Upper lobe of left lung (tissue), 6 donors: ENCODE data around the gene IMP3. TPM values are rescaled to one million over a fixed set of nuclear protein-coding genes. Genes with fewer than 3 reads are reported as not detected.
A peak's percentile ranks its signal among the peaks of the same experiment; 100 is the strongest.
"Not testable (repeated sequence)": the region's sequence is repeated elsewhere in the genome, so short reads cannot be mapped to it uniquely, and the experiment has no call there.

Source experiments
- ATAC-seq, 2 donors: fragments of 200-7000 bp; cut with Tn5 transposase; one replicate each; pipeline ENCODE4 v1.9.1; 2022; ENCODE audit warnings: mild to moderate bottlenecking in 2 of 2, moderate library complexity in 2 of 2; ENCODE audit not compliant: low FRiP score in 2 of 2
- DNase-seq, 2 donors: peaks; one replicate each; pipeline ENCODE4 v3.0.0-alpha.2; 2019 to 2020
- H3K27ac ChIP-seq, 4 donors: fragments of 200-600 bp; sonication (generic); one replicate each; pipeline ENCODE4 v1.5.1; 2016 to 2019
- H3K27me3 ChIP-seq, 4 donors: fragments of 200-600 bp; sonication (generic); one replicate each; pipeline ENCODE4 v1.5.1; 2017 to 2019
- H3K36me3 ChIP-seq, 4 donors: fragments of 200-600 bp; sonication (generic); one replicate each; pipeline ENCODE4 v1.5.1; 2016 to 2019
- H3K4me1 ChIP-seq, 4 donors: fragments of 200-600 bp; sonication (generic); one replicate each; pipeline ENCODE4 v1.5.1; 2018 to 2019
- H3K4me3 ChIP-seq, 4 donors: fragments of 200-600 bp; sonication (generic); one replicate each; pipeline ENCODE4 v1.5.1; 2017 to 2019; ENCODE audit warnings: mild to moderate bottlenecking in 2 of 4, moderate library complexity in 1 of 4
- H3K9me3 ChIP-seq, 4 donors: fragments of 200-600 bp; sonication (generic); one replicate each; pipeline ENCODE4 v1.5.1; 2018 to 2019
- EP300 ChIP-seq, 4 donors: sonication (generic); formaldehyde crosslinking; IDR thresholded peaks; one replicate each; pipeline ENCODE4 v1.5.1; 2017; ENCODE audit warnings: antibody characterized with exemption in 4 of 4, control low read depth in 2 of 4
- POLR2A ChIP-seq, 4 donors: fragments of 450-650 bp; IDR thresholded peaks; one replicate each; pipeline ENCODE4 v1.5.1; 2016 to 2017; ENCODE audit warnings: antibody characterized with exemption in 4 of 4, mild to moderate bottlenecking in 2 of 4
- POLR2AphosphoS5 ChIP-seq, 2 donors: sonication (generic); formaldehyde crosslinking; IDR thresholded peaks; one replicate each; pipeline ENCODE4 v1.5.1; 2017; ENCODE audit warnings: antibody characterized with exemption in 2 of 2
- WGBS, 2 donors: methylation state at CpG; one replicate each; pipeline ENCODE4 v1.1.5; 2017 to 2018; 5-methylcytosine and 5-hydroxymethylcytosine counted together
- total RNA-seq, 6 donors: library from RNA; depleted of rRNA in 4 of 6; stranded (reverse); fragments of >200 nt in 4 of 6; gene quantifications; one replicate each; pipeline versions ENCODE4 v1.1.0 to v1.2.1, GENCODE V29; 2016 to 2021
- TF ChIP-seq, protein P1 (sequence below), 6 experiments: fragments of 450-650 bp in 4 of 6; fragments of 200-600 bp in 2 of 6; sonication (generic) in 2 of 6; IDR thresholded peaks; one replicate each; pipeline ENCODE4 v1.5.1; 2016 to 2019; ENCODE audit warnings: antibody characterized with exemption in 6 of 6
- donor health status: DM: no; HTN: no; CAD: no; lungs with moderate emphysema.
- donor health status: DM: no; HTN: yes; CAD: no; lungs with severe emphysema.

The IMP3 gene
- total RNA-seq, 6 donors from 2014 or later, result 64.3 to 183 (median 70.2) TPM

DNA sequence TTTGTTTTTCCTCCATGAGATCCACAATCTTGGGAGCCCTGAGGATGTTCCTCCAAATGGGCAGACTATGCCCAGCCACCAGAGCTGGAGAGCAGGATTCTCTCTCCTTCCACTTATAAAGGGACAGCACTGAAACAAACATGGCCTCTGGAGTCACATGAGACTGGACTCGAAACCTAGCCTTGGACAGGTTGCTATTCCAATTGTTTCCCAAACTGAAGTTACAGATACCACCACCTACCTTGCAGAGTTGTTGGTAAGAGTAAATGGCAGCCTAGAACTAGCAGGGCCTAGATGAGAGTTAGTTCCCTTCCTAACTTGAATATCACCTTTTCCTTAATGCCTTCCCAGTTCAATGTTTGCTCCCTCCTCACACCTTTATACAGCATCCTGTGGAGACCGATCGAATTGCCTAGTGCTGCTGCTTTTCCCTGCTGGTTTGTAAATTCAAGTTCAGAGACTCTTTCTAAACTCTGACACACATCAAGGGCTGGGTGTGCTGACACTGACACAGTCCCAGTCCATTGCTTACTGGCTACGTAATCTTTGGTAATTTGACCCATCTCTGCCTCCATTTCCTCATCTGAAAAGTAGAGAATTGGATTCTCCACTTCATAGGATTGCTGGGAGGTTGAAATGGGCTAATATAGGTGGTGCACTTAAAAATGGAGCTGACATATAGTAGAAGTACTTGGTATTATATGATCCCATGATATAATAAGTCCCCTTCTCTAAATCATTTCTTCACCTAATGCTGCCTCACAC, 2.6 kb downstream of the IMP3 start:
- WGBS, 2 donors, result 69 to 77% methylated on average over 4 of the region's 4 CpGs
- Histone ChIP-seq H3K36me3 (peaks cover 0 to 3% (median 0%) of the 10 kb centered on the region in 4 donors), H3K4me3 (peak overlapping the region in 1 of 4 donors; percentile 97), H3K27me3 (no peaks in the 10 kb centered on the region), H3K27ac (peak overlapping the region in 3 of 4 donors; percentile 92 to 94 (median 93)), H3K4me1 (peaks cover 30 to 42% (median 37%) of the 10 kb centered on the region in 4 donors), H3K9me3 (no peaks in the 10 kb centered on the region)
- DNase-seq, result no peak
- TF ChIP-seq POLR2A (IDR thresholded peaks at IDR 0.05) (no peak), POLR2AphosphoS5 (IDR thresholded peaks at IDR 0.05) (no peak)
- ATAC-seq, result no peak

DNA sequence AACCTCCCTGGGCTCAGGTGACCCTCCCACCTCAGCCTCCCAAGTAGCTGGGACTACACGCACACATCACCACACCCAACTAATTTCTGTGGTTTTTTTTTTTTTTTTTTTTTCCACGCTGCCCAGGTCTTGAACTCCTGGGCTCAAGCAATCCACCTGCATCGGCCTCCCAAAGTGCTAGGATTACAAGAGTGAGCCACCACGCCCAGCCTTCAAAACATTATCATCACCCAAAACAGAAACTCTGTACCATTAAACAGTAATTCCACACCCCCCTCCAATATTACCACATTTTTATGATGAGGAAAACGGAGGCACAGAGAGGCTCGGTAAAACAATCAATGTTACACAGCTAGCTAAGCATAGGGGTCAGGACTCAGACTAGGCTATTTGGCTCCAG, 4.0 kb downstream of the IMP3 start:
- ATAC-seq, result no peak
- WGBS, 2 donors, result 91 to 94% methylated on average over 6 of the region's 6 CpGs
- H3K4me3 ChIP-seq, result no peak overlapping the region
- peaks cover 0 to 3% (median 0%) of the 10 kb centered on the region in 4 donors for H3K36me3 ChIP-seq
- H3K27me3 ChIP-seq, result no peaks in the 10 kb centered on the region
- peaks cover 28 to 36% (median 35%) of the 10 kb centered on the region in 4 donors for H3K4me1 ChIP-seq
- TF ChIP-seq EP300 (IDR thresholded peaks at IDR 0.05), result no peak
- TF ChIP-seq, protein P1, sequence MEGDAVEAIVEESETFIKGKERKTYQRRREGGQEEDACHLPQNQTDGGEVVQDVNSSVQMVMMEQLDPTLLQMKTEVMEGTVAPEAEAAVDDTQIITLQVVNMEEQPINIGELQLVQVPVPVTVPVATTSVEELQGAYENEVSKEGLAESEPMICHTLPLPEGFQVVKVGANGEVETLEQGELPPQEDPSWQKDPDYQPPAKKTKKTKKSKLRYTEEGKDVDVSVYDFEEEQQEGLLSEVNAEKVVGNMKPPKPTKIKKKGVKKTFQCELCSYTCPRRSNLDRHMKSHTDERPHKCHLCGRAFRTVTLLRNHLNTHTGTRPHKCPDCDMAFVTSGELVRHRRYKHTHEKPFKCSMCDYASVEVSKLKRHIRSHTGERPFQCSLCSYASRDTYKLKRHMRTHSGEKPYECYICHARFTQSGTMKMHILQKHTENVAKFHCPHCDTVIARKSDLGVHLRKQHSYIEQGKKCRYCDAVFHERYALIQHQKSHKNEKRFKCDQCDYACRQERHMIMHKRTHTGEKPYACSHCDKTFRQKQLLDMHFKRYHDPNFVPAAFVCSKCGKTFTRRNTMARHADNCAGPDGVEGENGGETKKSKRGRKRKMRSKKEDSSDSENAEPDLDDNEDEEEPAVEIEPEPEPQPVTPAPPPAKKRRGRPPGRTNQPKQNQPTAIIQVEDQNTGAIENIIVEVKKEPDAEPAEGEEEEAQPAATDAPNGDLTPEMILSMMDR (IDR thresholded peaks at IDR 0.05), result no peak
- H3K9me3 ChIP-seq, result no peaks in the 10 kb centered on the region
- DNase-seq, result no peak
- H3K27ac ChIP-seq, result peak overlapping the region in 1 of 4 donors; percentile 93

DNA sequence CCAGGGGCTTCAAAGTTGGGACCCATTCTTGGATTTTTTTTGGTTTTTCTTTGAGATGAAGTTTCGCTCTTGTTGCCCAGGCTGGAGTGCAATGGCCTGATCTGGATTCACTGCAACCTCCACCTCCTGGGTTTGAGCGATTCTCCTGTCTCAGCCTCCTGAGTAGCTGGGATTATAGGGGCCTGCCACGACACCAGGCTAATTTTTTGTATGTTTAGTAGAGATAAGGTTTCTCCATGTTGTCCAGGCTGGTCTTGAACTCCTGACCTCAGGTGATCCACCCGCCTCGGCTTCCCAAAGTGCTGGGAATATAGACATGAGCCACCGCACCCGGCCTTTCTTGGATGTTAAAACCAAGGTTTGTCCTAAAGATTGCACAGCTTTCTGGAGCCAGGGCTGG, 6.1 kb downstream of the IMP3 start:
- not testable (repeated sequence) for H3K27me3 ChIP-seq, H3K27ac ChIP-seq, H3K4me3 ChIP-seq, H3K36me3 ChIP-seq, ATAC-seq, H3K9me3 ChIP-seq, DNase-seq
- H3K4me1 ChIP-seq, result peaks cover 20 to 25% (median 25%) of the 10 kb centered on the region in 4 donors
- WGBS, 2 donors, result 92 to 96% methylated on average over 7 of the region's 7 CpGs

DNA sequence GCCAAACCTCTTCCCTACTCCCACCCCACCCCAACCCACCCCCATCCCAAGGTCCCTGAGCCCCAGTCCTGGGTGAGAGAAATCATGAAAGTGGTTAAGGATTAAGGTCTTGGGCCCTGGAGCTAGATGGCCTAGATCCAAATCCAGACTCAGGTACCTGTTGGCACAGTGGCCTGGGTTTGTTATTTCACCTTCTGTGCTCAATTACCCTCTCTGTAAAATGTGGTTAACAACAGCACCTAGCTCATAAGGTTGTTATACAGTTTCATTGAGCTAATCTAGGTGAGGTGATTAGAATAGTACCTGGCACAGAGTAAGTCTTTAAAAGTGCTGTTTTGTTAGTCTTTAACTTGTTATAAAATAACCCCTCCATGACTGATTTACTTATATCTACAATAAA, 8.1 kb downstream of the IMP3 start:
- H3K27me3 ChIP-seq, result no peaks in the 10 kb centered on the region
- no peak for DNase-seq
- peaks cover 0 to 6% (median 5%) of the 10 kb centered on the region in 4 donors for H3K4me1 ChIP-seq
- H3K9me3 ChIP-seq, result no peaks in the 10 kb centered on the region
- peaks cover 0 to 2% (median 0%) of the 10 kb centered on the region in 4 donors for H3K36me3 ChIP-seq
- no peak overlapping the region for H3K27ac ChIP-seq
- no peak for ATAC-seq
- no peak overlapping the region for H3K4me3 ChIP-seq
- TF ChIP-seq EP300 (IDR thresholded peaks at IDR 0.05), result no peak
- TF ChIP-seq POLR2AphosphoS5 (IDR thresholded peaks at IDR 0.05), result no peak
- TF ChIP-seq POLR2A (IDR thresholded peaks at IDR 0.05), result no peak
- TF ChIP-seq, protein P1 (IDR thresholded peaks at IDR 0.05), result no peak

DNA sequence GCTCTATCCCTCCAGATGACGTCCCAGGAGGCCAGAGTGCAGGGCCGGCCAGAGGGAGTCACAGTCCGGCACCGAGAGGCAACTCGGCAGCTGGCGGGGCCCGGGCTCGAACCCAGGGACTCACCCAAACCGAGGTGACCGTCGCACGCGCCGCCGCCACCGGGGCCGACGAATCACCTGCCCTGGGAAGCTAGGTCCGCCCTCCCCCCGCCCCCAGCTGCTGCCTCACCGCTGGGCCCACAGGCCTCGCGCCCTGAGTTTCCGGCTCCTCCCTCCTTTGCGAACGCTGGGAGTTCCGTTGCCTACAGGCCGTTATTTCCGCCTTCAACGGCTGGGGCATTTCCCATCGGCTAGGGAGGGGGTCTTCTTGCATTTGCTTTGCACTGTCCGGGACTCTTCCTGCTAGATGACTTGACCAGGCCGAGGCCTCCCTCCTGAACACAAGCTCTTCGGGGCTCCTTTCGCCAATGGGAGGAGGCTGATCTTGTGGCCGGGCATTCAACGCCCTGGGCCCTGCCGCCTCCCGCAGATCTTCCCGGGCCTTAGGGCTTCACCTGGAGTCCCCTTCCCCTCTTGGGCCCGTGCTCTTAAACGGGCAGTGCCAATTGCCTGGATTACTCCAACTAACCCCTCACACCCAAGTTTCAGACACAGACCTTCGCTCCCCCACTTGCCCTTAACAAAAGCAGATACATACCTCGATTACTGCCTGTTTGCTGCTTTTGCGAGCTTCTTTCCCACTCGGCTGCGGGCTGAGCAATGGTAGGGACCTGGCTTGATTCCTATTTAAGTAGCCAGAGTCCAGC, 14.3 kb downstream of the IMP3 start, which contains the start of gene SNUPN:
Gene SNUPN (minus strand): TSS at position 184 of the 806 bp plus-strand sequence. CDS start 4,674 bp downstream, outside the sequence.
- H3K27ac ChIP-seq, result peak within 1 kb of the TSS; percentile 91 to 99 (median 96)
- TF ChIP-seq, protein P1 (IDR thresholded peaks at IDR 0.05), result peak in 1 of 6 experiments; percentile 14
- TF ChIP-seq EP300 (IDR thresholded peaks at IDR 0.05) (peak in 1 of 4 donors; percentile 57), POLR2A (IDR thresholded peaks at IDR 0.05) (peak in 3 of 4 donors; percentile 19 to 73 (median 33)), POLR2AphosphoS5 (IDR thresholded peaks at IDR 0.05) (peak; percentile 89 to 93)
- H3K4me3 ChIP-seq, result peak within 1 kb of the TSS; percentile 78 to 95 (median 92)
- H3K36me3 ChIP-seq, result no peaks in the 10 kb centered on the region
- no peaks in the 10 kb centered on the region for H3K27me3 ChIP-seq
- peaks cover 16 to 26% (median 21%) of the 10 kb centered on the region in 4 donors for H3K4me1 ChIP-seq
- H3K9me3 ChIP-seq, result no peaks in the 10 kb centered on the region
- ATAC-seq (peak; percentile 95 to 98), DNase-seq (peak; percentile 98)
- 1 to 4% methylated on average over 20 to 34 of the region's 47 CpGs for WGBS, 2 donors
